Measurements from ENCODE around the gene EPX.

Gene EPX

GRCh38 chr17:58227733-58228132 lies 35.2 kb downstream of the EPX start:
- DNase-seq, result no peak

- no peak for DNase-seq
Observed at GRCh38 chr17:58228679-58229078, 36.2 kb downstream of the EPX start.

GRCh38 chr17:58229384-58229783 lies 36.9 kb downstream of the EPX start:
- no peak for DNase-seq

GRCh38 chr17:58229881-58230280 lies 37.4 kb downstream of the EPX start:
- DNase-seq, result no peak

- peak; percentile 45 to 72 (median 56) for DNase-seq
Observed at GRCh38 chr17:58231641-58232040, 39.1 kb downstream of the EPX start.

- DNase-seq, result peak; percentile 93 to 99 (median 94)
Observed at GRCh38 chr17:58232707-58233156, 40.2 kb downstream of the EPX start.

- DNase-seq, result peak; percentile 24 to 56 (median 42)
Observed at GRCh38 chr17:58233543-58233942, 41.0 kb downstream of the EPX start.

GRCh38 chr17:58234512-58234911 lies 42.0 kb downstream of the EPX start:
- no peak for DNase-seq

GRCh38 chr17:58235821-58236220 lies 43.3 kb downstream of the EPX start:
- no peak for DNase-seq

GRCh38 chr17:58236394-58236793 lies 43.9 kb downstream of the EPX start:
- no peak for DNase-seq

GRCh38 chr17:58238147-58238634 lies 45.7 kb downstream of the EPX start, which contains the start of gene LPO:
LPO (plus strand) TSS chr17:58238584; CDS start chr17:58242980, 4,396 bp downstream.
- no peak for DNase-seq

GRCh38 chr17:58239987-58240386 lies 47.5 kb downstream of the EPX start:
- no peak for DNase-seq

- DNase-seq, result no peak
Observed at GRCh38 chr17:58242171-58242784, 49.8 kb downstream of the EPX start.

GRCh38 chr17:58244963-58245362 lies 52.4 kb downstream of the EPX start:
- no peak for DNase-seq

GRCh38 chr17:58245428-58246103 lies 53.0 kb downstream of the EPX start:
- DNase-seq, result no peak

GRCh38 chr17:58246104-58246740 lies 53.7 kb downstream of the EPX start:
- no peak for DNase-seq

- DNase-seq, result no peak
Observed at GRCh38 chr17:58246781-58247180, 54.3 kb downstream of the EPX start.

GRCh38 chr17:58247511-58248363 lies 55.2 kb downstream of the EPX start:
- DNase-seq, result peak in 3 of 4 experiments; percentile 25 to 48 (median 34)

- no peak for DNase-seq
Observed at GRCh38 chr17:58248955-58249269, 56.4 kb downstream of the EPX start.

GRCh38 chr17:58249270-58250133 lies 57.0 kb downstream of the EPX start:
- peak; percentile 63 to 81 (median 78) for DNase-seq

- DNase-seq, result no peak
Observed at GRCh38 chr17:58250344-58251011, 58.0 kb downstream of the EPX start.
